NCI-H1092 treated with DMSO at 0.1 percent for 48 hours (cell line): ENCODE data around the gene SLC2A10.

ENCODE experiments used
- DNase-seq: peaks from one replicate; lab custom pipeline; 2025; lab: John Stamatoyannopoulos, UW

The SLC2A10 gene

DNA sequence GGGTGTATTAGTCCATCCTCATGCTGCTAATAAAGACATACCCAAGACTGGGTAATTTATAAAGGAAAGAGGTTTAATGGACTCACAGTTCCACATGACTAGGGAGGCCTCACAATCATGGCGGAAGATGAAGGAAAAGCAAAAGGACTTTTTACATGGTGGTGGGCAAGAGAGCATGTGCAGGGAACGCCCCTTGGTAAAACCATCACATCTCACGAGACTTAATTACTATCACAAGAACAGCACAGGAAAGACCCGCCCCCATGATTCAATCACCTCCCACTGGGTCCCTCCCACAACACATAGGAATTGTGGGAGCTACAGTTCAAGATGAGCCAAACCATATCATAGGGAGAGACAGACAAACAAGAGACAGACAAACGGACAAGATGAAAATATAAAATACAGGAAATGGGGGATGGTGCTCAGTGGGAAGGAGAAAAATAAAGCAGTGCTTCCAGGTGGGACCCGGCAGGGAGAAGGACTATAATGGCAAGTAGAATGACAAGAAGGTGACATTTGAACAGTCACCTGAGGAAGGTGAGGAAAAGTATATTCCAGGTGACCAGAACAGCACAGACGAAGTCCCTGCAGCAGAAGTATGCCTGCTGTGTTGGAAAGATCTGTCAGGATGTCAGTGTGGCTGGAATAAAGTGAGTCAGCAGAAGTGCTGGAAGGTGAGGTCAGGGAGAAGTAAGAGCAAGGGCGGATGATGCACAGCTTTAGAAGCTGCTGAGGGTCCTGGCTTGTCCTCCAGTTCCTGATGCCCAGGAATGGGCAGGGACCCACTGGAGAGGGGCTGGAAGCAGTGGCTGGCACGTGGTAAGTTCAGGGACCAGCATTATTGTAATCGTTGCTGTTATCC lies 61.1 kb downstream of the SLC2A10 start:
- no peak for DNase-seq

- DNase-seq = no peak
These were observed 61.7 kb downstream of the SLC2A10 start for GRCh38 chr20:46771195-46771588.

DNA sequence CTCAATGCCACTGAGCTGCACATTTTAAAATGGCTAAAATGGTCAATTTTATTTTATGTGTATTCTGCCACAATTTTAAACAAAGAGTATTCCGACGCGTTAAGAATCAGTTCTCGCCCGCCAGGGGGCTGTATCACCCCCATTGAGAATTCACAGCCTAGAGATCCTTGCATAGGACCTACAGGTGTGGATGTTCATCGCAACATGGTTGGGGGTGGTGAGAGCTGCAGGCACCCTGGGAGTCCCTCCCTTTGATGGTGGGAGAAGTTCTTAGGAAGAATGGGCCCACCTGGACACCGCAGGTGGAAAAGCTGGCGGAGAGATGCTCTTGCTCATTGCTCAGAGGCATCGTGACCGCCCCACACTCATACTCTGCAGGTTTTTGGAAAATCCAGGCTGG lies 63.5 kb downstream of the SLC2A10 start:
- DNase-seq = no peak

GRCh38 chr20:46773680-46774079 lies 64.2 kb downstream of the SLC2A10 start:
- no peak for DNase-seq

- peak; percentile 44 for DNase-seq
These were observed 64.8 kb downstream of the SLC2A10 start for GRCh38 chr20:46774236-46774635.

DNA sequence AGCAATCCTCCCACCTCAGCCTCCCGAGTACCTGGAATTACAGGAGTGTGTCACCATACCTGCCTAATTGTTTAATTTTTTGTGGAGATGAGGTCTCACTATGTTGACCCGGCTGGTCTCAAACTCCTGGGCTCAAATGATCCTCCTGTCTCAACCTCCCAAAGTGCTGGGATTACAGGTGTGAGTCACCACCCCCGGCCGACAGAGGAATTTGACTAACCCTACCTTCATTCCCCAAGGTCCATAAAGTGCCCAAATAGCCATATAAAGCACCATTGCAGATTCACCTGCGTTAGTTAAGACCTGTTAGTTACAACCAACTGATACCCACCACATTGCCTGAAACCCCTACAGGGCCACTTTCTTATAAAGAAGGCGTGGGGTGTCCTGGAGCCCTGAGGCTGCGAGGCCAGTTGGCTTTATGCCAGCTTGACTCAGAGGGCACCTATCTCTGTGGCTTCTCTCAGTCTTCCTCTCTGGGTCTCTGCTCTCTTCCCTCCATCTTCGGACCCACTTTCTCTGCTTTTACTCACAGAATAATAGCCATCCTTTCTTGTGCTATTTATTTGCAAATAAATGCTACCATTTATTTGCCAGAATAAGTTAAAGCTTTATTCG lies 65.6 kb downstream of the SLC2A10 start:
- no peak for DNase-seq

DNA sequence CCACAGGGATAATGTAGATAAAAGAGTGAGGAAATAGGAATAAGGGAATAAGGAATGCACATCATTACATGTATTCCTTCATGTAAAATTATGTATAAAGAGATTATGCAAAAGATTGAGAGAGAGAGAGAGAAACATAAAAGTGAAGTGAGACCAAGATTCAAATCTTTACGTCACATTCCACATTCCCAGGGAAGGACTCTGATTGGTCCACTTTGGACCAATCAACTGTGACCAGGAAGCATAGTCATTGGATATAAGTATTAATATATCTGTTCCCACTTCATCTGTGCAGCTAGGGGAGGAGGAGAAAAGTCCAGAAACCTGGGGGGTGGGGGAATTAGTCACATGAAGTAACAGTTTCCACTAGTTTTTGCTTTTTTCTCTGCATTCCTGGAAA lies 66.4 kb downstream of the SLC2A10 start:
- no peak for DNase-seq

GRCh38 chr20:46777331-46777730 lies 67.9 kb downstream of the SLC2A10 start:
- no peak for DNase-seq

- DNase-seq = no peak
These were observed 70.4 kb downstream of the SLC2A10 start for GRCh38 chr20:46779831-46780230.

GRCh38 chr20:46784436-46785127 lies 75.1 kb downstream of the SLC2A10 start:
- no peak for DNase-seq
